ENCODE measurements around the gene DPP7.
A peak's percentile ranks its signal among the peaks of the same experiment; 100 is the strongest.
"Not testable (repeated sequence)": the region's sequence is repeated elsewhere in the genome, so short reads cannot be mapped to it uniquely, and the experiment has no call there.

DPP7 gene

DNA sequence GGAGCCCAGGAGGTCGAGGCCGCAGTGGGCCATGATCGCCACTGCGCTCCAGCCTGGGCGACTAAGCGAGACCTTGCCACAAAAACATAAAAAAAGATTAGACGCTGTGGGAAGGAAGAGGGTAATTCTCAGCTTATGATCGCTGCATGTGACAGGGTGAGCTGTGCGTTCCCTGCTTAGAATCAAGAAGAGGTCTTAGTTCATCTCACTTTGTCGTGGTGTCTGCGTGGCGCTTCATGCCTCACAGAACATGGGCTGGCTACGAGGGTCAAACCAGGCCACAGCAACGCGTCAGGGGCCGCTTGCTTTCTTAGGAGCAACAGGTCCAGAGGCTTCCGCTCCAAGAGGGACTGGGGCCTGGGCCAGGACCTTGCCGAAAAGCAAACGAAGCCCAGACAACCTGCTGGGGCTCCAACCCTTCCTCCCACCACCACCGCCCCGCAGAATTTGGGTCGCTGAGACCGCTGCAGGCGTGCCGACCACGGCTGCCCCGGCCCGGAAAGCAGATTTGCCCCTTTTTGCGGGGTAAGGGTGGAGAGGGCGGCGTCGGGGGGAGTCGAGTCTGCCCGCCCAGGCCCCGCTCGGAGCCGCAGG is 14.4 kb upstream of the DPP7 start:
- no peak for DNase-seq

DNA sequence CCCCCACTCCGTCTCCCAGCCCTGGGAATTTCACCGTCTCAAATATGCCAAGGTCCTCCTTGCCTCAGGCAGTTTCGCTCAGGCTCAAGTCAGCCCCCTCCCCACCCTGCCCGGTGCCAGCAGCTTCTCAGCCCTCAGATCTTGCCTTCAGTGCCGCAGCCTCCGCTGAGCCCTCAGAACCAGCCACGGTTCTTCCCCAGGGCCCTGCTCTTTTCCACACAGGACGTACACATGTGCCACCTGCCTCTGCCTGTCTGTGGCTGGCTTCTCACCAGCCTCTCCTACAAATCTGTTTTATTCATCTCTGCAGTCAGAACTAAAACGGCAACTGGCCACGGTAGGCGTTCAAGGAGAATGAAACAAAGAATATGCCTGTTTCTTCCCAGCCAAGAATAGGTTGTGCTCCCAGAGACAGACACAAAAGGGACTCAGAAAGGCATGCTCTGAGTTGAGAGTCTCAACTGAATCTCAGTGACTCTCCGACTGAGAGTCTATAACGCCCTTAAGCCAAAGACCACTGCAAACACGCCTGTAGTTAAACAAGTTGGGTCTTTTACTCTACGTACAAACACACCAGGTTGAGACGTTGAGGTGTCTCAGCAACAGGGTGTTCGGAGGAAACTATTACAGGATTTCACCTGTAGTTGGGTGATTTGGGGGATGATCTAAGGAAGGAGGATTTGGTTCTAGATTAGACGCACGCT is 13.8 kb upstream of the DPP7 start:
- DNase-seq = no peak

DNA sequence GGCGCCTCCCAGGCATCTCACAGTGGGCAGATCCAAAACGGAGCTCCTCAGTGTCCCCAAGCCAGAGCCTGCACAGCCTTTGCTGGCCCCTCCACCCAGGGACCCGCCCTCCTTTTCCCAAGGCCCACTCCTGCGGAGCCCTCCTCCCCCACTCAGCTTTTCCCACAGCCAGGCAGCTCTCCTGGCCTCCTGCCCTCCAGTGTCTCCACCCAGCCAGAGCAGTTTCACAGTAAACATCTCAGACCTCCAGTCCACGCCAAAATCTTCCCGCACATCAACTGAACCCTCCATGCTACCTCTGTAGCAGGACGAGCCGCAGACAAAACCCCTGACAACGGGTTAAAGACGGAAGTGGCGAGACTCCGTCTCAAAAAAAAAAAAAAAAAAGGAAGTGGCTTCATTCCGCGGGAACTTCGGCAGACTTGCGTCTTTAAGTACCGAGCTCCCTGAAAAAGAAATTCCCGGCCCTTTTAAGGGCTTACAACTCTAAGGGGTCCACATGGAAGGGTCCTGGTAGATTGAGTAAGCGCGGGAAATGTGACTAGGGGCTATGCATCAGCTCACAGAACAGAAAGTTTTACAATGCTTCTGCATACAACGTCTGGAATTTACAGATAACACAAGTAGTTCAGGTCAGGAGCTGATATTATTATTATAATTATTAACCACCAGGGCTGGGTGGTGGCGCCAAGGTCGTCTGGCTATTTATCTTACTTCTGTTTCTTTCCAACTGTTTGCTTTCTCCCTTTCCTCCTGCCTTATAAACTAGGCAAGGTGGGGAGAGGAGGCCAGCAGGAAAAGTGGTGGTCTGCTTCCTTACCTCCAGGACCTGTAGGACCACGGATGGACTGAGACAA is 13.0 kb upstream of the DPP7 start:
- no peak for DNase-seq

DNA sequence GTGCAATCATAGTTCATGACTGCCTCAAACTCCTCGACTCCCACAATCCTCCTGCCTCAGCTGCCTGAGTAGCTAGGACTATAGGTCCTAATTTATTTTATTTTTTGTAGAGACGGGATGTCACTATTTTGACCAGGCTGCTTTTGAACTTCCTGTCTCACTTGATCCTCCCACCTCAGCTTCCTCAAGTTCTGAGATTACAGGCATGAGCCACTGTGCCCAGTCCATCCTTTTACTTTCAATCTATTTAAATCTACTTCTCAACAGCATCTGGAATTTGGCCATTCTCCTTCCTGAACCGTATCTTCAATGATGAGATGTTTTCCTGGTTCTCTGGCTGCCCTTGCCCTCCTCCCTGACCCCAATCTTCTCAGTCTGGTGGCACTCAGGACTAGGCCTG is 12.3 kb upstream of the DPP7 start:
- DNase-seq = no peak

DNA sequence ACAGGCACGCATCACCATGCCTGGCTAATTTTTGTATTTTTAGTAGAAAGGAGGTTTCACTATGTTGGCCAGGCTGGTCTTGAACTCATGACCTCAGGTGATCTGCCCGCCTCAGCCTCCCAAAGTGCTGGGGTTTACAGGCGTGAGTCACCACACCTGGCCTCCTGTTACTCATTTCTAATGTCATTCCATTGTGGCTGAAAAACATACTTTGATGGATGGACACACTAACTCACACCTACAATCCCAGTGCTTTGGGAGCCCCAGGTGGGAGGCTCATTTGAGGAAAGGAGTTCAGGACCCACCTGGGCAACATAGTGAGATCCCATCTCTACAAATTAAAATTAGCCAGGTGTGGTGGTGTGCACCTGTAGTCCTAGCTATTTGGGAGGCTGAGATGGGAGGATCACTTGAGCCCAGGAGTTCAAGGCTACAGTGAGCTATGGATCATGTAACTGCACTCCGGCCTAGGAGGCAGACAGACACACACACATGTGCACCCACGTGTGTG is 9.5 kb upstream of the DPP7 start:
- not testable (repeated sequence) for DNase-seq

DNA sequence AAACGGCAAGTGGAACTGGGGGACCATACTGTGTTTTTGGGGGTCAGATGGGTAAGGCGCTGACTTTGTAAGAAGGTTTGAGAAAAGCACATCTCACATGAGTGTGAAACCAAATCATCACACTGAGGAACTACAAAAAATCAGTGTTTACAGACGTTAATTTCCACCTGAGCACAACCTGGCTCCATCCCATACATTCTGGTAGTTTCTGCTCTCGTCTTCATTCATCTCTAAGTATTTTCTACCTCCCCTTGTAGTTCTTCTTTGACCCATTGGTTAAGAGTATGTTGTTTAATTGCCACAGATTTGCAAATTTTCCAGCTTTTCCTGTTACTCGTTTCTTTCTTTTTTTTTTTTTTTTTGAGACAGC is 8.9 kb upstream of the DPP7 start:
- DNase-seq = no peak

DNA sequence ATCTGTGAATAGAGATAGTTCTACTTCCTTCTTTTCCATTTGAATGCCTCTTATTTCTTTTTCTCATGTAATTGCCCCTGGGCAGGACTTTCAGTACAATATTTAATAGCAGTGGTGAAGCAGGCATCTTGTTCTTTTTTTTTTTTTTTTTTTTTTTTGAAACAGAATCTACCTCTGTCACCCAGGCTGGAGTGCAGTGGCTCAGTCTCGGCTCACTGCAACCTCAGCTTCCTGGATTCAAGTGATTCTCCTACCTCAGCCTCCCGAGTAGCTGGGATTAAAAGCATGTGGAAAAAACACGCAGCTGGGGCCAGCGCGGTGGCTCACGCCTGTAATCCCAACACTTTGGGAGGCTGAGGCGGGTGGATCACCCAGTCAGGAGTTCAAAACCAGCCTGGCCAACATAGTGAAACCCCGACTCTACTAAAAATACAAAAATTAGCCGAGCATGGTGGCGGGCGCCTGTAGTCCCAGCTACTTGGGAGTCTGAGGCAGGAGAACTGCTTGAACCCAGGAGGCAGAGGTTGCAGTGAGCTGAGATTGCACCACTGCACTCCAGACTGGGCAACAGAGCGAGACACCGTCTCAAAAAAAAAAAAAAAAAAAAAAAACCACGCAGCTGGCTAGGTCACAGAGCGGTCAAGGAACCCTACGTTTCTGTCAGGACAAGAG is 8.4 kb upstream of the DPP7 start:
- DNase-seq = not testable (repeated sequence)

DNA sequence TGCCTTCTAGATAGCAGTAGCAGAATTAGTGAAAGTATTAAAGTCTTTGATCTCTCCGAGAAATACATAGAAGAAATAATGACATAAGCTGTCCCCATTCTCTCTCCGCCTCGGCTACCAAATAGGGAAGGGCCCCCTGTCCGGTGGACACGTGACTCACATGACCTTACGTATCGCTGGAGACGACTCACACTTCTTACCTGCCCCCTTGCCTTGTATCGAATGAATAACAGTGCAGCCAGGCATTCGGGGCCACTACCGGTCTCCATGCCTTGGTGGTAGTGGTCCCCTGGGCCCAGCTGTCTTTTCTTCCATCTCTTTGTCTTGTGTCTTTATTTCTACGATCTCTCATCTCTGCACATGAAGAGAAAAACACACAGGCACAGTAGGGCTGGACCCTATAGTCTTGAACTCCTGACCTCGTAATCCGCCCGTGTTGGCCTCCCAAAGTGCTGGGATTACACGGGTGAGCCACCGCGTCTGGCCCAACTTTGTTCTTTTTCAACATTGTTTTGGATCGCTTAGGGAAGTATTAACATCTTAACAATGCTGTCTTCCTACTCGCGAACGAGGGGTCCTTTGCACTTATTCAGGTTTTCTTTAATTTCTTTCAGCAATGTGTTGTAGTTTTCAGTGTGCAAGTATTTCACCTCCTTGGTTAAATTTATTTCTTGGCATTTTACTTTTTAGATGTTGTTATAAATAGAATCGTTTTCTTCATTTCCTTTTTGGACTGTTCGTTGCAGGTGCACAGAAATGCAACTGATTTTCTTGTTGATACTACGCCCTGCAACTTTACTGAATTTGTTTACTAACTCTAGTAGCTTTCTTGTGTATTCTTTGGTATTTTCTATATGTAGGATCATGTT is 7.6 kb upstream of the DPP7 start:
- not testable (repeated sequence) for DNase-seq

DNA sequence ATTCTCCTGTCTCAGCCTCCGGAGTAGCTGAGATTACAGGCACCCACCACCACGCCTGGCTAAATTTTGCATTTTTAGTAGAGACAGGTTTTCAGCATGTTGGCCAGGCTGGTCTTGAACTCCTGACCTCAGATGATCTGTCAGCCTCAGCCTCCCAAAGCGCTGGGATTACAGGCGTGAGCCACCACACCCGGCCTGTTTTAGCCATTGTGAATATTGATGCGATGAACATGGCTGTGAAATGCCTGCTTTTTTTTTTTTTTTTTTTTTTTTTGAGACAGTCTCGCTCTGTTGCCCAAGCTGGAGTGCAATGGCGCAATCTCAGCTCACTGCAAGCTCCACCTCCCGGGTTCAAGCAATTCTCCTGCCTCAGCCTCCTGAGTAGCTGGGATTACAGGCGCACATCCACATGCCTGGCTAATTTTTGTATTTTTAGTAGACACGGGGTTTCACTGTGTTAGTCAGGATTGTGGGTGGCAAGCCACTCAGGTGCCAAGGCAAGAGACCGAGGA is 3.6 kb upstream of the DPP7 start:
- DNase-seq = not testable (repeated sequence)

DNA sequence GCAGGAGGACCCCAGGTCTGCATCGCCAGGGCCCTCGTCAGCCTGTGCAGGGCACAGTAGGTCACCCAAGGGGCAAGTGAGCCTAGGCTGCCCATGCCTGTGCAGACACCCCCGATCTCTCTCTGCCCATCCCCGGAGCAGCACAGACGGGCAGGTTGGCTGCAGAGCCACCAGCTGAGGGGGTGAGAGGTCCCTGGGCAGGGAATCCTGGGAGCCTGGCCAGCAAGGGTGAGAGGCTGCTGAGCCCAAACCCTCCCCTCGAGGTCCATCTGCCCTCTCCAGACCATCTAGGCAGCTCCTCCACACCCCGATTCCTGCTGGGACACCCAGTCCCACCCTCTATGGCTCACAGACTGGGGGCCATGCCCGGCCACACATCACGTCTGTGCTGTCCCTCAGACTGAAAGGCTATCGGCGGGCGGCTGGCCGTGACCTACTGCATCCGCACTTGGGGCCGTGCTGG is 2.8 kb upstream of the DPP7 start:
- DNase-seq = no peak

DNA sequence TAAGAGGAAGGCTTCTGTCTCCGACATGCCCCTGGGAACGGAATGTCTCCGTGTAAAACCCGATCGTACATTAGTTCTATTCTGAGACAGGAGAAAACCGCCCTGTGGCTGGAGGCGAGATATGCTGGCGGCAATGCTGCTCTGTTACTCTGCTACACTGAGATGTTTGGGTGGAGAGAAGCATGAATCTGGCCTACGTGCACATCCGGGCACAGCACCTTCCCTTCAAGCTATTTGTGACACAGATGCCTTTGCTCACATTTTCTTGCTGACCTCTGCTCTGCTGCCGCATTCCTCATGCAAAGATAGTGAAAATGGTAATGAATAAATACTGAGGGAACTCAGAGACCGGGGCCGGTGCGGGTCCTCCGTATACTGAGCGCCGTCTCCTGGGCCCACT is 2.2 kb upstream of the DPP7 start:
- no peak for DNase-seq

DNA sequence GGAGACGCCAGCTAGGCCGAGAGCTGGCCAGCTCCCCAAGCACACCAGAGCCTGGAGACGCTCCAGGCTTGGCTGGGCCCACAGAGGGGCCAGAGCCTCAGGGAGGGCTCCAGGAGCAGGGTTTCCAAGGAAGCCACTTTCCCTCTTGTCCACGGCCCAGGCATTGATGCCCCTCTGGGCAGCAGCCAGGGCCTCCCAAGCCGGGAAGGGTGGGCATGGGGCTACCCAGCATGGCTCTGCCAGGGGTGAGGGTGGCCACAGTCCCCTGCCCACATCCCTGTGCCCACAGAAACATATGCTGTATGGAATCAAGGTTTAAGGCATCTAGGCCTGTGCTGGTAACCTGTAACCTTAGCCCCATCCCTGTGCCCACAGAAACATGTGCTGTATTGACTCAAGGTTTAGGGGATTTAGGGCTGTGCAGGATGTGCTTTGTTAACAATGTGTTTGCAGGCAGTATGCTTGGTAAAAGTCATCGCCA is 1.5 kb upstream of the DPP7 start:
- no peak for DNase-seq

DNA sequence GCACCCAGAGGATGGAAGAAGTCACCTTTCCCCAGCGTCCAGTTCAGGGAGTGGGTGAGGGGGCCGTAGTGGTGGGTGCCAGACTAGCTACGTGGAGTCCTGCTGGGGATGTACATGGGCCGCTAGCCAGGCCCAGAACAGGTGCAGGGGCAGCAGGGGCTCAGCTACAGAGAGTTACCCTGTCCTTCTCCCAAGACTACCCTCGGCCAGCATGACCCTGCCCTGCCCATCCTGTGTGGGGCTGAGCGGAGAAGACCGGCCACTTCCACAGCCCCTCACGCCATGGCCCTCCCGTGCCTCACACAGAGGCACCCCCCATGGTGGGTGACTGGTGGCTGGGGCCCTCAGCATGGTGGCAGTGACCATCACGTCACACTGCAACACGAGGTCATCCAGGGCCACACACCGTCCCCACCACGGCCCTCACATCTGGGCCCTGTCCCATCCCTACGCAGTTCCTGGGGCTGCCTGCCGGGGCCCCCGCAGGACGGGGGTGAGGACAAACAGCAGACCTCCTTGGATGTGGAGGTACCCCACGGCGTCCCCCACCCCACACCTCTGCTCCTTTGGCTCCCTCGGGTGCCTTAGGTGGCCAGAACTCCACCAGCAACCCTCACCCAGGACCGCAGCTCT is 977 bp upstream of the DPP7 start:
- DNase-seq = no peak

DNA sequence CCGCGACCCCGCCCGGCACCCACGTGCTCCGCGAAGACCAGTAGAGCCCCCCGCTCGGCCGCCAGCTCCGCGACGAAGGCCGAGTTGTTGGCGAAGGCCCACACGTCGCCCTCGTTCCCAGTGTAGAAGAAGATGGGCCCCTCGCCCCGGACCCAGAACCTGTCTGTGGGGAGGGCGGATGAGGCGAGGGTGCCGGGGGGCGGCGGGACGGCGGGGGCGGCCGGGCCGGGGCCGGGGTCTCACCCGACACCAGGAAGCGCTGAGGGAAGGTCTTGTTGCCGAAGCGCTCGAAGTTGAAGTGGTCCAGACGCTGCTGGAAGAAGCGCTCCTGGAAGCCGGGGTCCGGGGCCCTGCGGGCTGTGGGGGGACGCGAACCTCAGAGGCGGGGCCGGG is 317 bp downstream of the DPP7 start:
- peak; percentile 66 for DNase-seq

DNA sequence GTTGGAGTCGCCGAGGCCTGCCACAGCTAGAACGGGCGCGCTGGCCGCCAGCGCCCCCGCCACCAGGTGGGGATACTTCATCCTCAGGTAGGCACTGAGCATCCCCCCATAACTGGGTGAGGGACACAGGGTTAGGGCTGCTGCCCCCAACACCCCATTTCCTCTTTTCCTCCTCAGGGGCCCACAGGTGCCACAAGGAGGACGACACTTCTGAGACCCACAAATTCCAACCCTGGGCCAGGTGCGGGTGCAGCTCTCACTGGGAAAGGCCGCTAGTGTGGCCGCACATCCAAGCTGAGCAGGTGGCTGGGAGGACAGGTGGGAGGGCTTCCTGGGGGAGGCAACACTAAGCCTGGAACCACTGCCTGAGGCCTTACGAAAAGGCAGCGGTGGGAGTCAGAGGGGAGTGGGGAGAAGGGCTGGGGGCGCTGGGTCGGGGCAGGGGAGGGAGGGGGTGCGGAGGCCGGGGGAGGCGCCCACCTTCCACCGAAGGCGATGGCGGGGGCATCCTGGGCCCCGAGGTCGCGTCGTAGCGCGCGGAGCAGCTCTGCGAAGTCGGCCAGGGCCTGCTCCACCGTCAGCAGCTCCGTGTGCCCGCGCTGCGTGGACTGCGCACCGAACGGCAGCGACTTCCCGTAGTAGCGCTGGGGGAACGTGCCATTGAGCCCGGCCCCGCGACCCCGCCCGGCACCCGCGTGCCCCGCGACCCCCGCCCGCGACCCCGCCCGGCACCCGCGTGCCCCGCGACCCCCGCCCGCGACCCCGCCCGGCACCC is 961 bp downstream of the DPP7 start:
- DNase-seq = no peak

DNA sequence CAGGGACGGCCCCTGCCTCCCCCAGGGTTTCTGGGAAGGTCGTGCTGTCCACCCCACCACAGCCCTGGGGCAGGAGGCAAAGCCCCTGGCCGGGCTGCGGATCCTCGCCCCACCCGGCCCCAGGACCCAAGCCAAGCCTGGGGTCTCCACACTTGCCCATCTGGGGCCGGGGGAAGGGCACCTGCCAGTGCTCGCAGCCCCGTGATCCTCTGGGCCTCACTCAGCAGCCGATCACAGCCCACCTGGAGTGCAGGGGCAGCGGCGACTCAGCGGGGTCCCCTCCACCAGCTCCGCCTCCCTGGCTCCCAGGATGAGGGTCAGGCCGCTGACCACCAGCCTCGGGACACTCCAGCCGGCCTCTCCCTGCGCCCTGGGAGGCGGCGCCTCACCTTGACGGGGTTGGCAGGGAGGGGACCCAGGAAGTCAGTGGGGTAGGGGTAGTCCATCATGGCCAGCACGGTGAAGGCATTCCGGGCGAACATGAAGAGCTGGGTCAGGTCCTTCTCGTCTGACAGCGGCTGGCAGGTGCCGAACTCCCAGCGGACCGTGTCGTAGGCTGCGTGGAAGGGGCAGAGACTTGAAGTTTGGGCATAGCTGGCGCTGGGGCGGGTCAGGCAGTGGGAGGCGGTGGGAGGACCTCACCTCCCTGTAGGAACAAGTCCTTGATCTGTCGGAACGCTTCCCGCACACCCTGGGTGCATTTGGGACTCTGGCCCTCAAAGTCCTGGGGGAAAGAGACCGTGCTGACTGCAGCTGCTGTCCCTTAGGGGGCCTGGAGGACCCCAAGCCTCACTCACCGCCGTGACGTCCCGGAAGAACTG is 1.8 kb downstream of the DPP7 start:
- DNase-seq = no peak

DNA sequence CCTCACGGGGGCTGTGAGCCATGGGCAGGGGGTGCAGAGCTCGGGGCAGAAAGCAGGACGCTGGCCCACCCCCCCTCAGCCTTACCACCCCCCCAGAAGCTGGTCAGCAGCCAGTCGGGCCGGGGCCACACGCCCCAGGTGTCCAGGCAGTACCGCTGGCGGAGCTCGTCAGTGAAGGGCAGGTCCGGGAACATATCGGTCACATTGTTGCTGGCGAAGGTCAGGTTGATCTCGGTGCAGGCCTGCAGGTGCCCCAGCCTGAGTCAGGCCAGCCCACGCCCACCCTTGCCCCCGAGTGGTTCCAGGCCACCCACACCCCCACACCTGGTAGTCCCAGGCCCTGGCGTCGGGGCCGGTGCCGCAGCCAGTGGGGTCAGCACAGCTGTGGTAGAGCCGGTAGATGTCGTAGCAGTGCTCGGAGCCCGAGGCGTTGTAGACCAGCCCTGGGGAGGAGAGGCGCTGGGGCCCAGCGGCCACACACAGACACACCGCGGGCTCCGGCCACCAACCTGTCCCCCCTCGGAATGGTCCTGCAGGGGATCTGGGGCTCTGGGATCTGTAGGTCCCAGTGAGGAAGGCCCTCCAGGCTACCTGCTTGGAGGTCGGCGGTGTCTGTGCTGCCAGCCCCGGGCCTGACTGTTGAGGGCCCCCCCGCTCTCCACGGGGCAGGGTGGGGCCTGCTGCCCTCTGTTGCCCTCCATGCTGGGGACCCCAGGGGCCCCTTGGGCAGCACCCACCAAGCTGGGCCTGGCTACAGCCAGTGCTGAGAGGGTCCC is 2.6 kb downstream of the DPP7 start:
- DNase-seq = no peak

DNA sequence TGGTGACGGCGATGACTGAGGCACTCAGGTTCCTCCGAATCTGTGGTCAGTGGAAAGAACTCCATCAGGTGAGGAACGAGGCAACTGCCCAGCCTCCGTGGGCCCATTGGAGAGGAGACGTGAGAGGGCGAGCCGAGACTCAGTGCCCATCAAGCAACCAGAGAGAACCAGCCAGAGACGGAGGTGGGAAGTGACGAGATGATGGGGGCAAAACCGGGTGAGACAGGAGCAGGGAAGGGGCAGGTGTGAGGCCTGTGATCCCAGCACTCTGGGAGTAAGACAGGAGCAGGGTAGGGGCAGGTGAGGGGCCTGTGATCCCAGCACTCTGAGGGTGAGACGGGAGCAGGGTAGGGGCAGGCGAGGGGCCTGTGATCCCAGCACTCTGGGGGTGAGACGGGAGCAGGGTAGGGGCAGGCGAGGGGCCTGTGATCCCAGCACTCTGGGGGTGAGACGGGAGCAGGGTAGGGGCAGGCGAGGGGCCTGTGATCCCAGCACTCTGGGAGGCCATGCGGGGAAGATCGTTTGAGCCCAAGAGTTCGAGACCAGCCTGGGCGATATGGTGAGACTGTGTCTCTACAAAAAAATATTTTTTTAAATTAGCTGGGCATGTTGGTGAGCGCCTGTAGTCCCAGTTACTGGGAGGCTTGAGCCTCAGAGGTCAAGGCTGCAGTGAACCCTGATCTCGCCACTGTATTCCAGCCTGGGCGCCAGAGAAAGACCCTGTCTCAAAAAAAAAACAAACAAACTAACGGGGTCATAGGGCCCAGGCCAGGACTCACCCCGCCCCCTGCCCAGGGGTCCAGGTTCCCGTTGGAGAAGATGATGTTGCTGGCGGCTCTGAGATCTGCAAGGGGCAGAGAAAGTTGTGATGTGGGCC is 3.4 kb downstream of the DPP7 start:
- DNase-seq = no peak

Data from NCI-H2171 treated with DMSO at 0.1 percent for 48 hours (cell line).